Fibroblast of mammary gland (primary cell): ENCODE data around the gene IGSF3.
"Not testable (repeated sequence)": the region's sequence is repeated elsewhere in the genome, so short reads cannot be mapped to it uniquely, and the experiment has no call there.

Source experiments
- DNase-seq: peaks from one replicate; pipeline ENCODE4 v3.0.0-alpha.2; 2010; ENCODE audit warnings: low read depth
- H3K4me3 ChIP-seq: 2 replicates; pipeline ENCODE4 v1.5.1; 2011; ENCODE audit warnings: low read depth, mild to moderate bottlenecking, low read length, moderate library complexity; ENCODE audit not compliant: control insufficient read depth
- TF ChIP-seq, protein P1 (sequence below): conservative IDR thresholded peaks from 2 replicates; pipeline ENCODE4 v1.5.1; 2011; ENCODE audit warnings: low read depth, low read length, inconsistent platforms; ENCODE audit not compliant: control insufficient read depth, insufficient read depth

The IGSF3 gene

DNA sequence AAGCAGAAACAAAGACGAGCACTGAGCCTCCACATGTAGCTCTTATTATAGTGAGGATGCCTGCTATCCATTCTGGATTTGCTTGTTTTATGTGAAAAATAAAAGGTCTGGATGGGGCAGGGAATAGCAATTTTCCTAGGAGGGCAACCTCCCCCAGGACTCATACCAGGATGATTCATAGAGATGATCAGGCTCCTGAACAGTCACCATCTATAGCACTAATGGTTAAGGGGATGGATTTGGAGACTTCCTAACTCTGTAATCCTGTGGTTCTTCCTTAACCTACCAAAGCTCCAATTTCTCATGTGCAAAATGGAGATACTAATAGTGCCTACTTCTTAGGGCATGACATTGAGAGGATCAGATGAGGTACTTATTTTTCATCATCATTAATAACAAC is 62.2 kb downstream of the IGSF3 start:
- no peak overlapping the region for H3K4me3 ChIP-seq
- TF ChIP-seq, protein P1, sequence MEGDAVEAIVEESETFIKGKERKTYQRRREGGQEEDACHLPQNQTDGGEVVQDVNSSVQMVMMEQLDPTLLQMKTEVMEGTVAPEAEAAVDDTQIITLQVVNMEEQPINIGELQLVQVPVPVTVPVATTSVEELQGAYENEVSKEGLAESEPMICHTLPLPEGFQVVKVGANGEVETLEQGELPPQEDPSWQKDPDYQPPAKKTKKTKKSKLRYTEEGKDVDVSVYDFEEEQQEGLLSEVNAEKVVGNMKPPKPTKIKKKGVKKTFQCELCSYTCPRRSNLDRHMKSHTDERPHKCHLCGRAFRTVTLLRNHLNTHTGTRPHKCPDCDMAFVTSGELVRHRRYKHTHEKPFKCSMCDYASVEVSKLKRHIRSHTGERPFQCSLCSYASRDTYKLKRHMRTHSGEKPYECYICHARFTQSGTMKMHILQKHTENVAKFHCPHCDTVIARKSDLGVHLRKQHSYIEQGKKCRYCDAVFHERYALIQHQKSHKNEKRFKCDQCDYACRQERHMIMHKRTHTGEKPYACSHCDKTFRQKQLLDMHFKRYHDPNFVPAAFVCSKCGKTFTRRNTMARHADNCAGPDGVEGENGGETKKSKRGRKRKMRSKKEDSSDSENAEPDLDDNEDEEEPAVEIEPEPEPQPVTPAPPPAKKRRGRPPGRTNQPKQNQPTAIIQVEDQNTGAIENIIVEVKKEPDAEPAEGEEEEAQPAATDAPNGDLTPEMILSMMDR, result no peak
- no peak for DNase-seq

DNA sequence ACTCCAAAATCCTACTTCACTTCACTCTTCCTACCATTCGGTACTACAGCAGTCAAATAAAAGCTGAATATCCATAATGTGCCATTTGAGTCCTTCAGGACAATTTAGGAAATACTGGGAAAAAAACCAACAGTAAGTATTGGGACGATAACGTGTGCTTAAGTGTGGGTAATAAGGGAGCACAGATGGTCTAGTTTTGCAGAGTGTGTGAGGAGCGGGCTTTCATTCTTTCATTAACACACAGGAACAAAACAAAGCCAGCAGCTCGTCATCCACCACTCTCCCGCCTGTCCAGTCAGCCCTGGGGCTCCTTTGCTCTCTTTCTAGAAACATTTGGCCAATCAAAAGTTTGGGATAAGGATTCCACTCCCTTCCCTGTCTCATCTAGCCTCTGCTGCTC is 63.1 kb downstream of the IGSF3 start:
- not testable (repeated sequence) for DNase-seq, H3K4me3 ChIP-seq

DNA sequence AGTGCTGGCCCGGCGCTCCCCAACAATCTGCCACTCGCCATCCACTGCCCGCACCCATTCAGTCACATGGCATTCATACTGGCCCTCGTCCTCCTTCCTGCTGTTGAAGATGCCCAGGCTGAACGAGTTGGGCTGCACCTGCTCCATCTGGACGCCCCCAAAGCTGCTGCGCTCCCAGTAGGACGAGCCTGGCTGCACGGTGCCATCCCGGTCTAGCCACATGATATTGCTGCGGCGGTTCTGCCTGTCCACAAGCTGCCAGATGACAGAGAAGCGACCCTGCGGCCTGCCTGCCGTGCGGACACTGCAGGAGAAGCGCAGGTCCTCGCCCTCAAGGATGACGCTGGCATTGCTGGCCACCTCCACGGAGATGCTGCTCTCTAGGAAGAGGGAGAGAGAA is 63.9 kb downstream of the IGSF3 start:
- not testable (repeated sequence) for H3K4me3 ChIP-seq, DNase-seq

DNA sequence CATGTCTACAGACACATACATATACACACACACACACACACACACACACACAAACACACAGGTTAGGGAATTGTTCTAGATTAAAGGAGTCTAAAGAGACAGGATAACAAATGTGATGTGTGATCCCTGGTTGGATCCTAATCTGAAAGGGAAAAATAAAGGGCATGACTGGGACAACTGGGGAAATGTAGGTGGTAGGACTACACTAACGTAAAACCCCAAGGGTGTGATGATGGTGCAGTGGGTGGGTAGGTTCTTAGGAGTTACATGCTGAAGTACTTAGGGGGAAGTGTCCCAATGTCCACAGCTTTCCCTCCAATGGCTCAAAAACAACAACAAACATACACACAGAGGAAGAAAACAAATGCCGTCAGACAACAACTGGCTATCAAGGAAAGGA is 68.2 kb downstream of the IGSF3 start:
- not testable (repeated sequence) for DNase-seq, H3K4me3 ChIP-seq

DNA sequence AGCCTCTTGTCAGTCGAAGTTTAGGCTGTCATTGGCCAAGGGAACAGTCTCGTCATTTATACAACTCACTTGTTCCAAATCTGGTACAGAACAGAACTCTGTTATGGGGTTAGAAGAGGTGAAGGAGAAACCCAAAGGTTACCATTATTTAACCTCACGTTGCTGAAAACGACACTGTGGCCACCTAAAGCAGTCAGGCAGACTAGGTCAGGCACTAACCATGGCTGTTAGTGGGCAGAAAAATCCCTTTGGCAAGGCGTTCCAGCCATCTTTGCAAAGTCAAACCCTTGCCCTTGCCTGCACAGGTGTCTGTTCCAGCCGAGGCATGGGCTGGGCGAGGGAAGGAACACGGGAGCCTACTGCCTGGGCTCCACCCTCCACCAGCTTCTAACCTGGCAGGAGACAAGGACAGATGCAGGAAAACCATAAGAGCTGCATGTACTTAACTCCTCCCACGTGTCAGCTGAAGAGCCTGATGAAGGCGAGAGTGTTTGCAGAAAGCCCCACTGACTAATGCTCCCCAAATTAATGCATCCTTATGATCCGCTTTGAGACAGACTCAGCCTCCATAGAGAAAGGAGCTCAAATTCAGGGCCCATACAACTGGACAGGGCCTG is 69.0 kb downstream of the IGSF3 start:
- H3K4me3 ChIP-seq, DNase-seq: not testable (repeated sequence)

DNA sequence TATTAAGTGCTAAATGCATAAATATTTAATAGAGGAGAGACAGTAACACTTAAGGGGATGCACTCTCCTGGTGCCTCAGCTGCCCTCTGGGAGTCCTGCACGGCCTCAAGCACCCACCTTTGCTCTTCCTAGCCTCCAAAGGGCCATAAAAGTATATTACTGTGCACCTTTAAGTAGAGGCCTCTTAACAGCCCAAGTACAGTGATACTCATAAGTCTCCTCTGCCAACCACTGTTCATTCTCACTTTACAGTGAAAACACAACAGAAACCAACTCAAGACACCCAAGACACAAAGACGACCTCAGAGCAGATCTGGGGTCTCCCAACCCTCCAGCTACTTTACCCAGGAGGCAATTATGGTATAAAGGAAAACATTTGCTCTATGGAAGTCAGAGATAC is 70.1 kb downstream of the IGSF3 start:
- DNase-seq, H3K4me3 ChIP-seq: not testable (repeated sequence)

DNA sequence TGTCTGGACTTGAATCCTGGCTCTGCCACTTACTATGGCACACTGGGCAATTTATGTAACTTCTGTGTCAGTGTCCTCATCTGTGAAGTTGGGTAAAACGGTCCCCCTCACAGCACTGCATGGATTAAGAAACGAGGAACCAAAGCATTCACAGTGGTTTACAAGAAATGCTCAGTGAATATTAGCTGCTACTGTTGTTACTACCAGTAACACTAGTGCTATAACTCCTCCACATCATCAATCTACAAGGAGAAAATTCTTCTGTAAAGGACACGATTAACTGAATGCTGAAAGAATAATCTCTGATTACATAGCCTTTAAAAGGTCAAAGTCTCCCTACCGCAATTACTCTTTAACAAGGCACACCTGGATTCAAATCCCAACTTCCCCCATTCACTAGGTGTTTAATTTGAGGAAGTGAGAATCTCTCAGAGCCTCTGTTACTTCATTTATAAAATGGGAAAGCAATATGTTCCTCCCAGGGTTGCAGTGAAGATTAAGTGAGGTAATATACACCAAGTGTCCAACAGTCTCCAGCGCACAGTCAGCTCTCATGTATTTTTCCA is 70.7 kb downstream of the IGSF3 start:
- H3K4me3 ChIP-seq, DNase-seq: not testable (repeated sequence)

DNA sequence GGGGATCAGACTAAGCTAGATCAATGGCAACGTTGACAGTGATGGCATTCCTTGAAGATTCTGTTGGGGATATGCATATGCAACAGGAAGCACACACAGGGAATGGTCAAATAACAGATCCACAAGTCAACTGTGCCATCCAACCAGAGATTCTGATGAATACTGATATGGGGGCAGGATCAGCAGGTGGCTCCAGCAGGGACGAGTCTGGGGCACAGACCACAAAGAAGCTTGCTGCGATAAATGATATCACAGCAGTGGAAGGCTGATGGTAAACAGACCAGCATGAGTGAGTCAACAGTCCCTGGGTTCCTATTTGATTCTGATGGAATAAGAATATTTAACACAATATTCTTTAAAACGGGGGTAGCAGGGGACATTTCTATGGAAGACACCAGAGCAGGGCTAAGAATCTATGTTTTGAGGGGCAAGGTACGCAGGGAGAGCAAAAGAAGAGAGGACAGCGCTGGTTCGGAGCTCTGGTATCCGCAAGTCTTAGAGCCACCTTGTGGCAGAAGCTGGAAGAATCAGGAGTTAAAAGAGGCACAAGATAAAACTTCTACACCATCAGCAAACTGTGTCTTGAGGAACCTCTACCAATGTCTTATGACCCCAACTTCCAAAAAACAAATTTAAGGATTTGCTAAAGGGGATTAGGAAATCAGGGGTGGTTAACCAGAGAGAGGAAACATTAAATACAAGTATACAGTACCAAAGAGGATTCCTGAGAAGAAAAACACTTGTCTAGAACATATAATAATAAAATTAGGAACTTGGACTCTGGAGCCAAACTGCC is 71.4 kb downstream of the IGSF3 start:
- H3K4me3 ChIP-seq, result not testable (repeated sequence)
- peak; percentile 26 for DNase-seq
- TF ChIP-seq, protein P1, result peak; percentile 46

DNA sequence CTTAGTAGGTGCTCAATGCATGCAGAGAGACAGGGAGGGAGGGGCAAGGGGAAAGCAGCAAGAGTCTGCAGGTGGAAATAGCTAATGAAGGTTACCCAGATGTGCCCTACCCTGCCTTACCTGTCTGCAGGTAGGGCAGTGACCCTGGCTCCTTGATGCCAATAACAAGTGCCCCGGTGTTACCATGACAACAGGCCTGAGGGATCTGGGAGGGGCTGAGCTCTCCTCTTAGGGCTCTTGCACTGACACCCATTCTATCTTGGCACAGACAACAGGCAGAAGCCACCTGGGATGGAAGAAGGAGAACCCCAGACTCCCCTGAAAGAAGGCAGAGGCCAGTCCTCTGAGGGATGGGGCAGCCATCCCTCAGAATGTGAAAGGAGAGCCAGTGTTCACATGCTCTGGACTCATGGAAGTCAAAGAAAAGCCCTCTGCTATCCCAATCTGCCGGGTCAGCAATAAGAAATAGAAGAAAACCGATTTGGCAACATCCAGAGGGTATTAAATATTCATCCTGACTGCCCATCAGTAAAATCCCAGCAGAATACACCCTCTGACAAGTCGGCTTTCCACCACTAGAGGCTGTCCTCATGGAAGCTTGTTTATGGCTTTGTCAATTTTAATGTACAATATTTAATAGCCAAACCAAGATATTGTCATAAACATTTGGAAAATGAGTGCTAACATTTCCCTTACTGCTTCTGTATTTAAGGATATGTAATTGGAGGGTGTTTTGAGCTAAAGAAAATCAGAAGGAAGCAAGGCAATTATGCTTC is 72.3 kb downstream of the IGSF3 start:
- not testable (repeated sequence) for DNase-seq, H3K4me3 ChIP-seq
- TF ChIP-seq, protein P1, result peak; percentile 43

DNA sequence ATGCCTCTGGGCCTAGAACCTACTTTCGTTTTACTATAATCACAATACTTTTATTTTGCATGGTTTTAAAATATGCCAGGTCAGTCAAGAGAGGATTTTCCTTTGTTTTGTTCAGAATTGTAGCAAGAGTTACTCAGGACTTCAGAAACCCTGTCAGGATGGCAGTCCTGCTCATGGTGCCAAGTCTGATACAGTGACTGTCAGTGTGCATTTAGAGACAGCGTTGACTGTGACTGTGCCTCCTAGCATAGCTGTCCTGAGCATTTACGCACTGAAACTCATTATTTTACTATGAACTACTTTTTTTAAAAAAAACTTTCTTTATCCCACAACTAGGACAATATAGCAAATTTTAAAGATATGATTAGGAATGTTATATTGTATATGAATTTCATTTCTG is 73.6 kb downstream of the IGSF3 start:
- not testable (repeated sequence) for H3K4me3 ChIP-seq, DNase-seq

DNA sequence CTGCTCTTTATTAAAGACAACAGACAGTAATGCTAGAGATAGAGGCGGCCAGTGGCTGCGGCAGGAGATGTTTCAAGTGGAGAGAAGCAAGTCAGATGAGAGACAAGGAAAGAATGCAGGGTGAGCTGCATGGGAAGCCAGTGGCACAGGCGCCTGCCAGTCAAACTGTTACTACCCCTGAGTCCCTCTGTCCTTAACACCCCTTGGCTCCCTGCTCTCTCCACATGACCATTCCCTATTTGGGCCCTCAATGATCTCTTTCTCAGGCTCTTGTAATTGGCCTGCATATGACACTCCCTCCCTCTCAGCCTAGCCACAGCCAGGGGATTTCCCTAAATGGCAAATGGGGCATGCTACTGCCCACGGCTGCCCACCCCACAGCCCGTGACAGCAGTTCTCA is 74.1 kb downstream of the IGSF3 start:
- not testable (repeated sequence) for H3K4me3 ChIP-seq, DNase-seq

DNA sequence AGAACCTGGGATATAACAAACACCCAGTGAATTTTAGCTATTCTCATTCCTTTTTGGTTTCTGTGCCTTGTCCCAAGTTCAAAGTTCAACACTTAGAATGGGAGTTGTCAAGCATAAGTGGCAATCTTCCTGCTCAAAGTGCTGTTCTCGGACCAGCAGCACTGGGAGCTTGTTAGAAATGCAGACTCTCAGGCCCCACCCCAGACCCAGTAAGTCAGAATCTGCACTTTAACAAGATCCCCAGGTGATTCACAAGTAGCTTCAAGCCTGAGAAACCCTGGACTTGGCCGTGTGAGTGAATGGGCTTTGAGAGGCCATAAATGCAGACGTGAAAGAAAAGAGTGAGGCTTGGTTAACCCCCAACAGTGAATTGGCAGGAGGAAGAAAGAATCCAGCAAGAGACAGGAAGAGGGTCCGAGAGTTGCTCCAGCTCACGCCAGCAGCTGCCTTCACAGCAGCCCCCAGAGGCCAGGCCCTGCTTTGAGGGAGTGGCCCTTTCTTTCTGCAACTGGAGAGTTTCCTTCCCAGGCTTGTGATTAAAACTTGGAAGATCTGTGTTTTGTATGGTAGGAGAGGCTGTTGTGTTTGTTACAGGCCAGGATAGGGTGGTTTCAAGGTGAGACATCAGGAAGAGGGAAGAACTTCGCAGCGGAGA is 75.5 kb downstream of the IGSF3 start:
- not testable (repeated sequence) for DNase-seq, H3K4me3 ChIP-seq

DNA sequence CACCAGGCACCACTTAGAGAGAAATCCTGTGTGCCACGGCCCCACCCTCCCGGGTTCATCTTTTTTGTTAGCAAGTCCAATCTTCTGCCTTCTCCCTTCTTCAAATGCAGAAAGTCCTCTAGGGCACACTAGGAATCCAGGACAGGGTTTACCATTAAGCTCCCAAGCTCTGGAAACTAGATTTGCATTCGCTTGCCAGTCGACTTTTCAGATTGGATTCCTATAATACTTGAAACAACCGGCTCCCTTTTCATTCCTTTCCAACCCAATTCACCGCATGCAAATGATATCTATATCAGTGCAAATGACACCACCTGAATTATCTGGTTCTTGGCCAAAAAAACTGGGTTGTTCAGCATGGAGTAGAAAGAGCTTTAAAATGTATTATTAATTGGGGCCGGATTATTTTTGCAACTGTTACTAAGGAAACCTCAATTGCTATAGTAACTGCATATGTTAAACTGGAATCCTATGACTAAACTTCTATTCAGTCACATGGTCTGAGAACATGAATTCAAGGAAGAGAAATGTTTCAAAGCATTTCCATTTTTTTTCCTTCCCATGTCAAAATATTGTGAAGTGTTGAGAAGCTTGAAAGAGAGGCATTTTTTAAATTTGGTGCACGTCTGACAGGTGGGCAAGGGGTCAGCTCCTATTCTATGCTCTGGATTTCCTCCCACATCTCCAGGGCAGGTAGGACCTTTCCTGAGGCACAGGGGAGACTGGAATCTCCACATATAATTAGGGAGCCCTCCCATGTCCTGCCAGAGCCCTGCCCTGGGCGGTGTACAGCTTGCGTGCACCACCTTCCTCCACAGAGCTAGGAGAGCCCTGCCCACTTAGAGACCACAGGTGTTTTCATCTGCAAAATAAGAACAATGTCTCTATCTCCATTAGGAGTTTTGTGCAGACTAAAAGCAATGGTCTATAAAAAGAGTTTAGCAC is 76.3 kb downstream of the IGSF3 start:
- DNase-seq, H3K4me3 ChIP-seq: not testable (repeated sequence)
